Measurements from ENCODE around the gene MUC6.
"Not testable (repeated sequence)": the region's sequence is repeated elsewhere in the genome, so short reads cannot be mapped to it uniquely, and the experiment has no call there.

The MUC6 gene

DNA sequence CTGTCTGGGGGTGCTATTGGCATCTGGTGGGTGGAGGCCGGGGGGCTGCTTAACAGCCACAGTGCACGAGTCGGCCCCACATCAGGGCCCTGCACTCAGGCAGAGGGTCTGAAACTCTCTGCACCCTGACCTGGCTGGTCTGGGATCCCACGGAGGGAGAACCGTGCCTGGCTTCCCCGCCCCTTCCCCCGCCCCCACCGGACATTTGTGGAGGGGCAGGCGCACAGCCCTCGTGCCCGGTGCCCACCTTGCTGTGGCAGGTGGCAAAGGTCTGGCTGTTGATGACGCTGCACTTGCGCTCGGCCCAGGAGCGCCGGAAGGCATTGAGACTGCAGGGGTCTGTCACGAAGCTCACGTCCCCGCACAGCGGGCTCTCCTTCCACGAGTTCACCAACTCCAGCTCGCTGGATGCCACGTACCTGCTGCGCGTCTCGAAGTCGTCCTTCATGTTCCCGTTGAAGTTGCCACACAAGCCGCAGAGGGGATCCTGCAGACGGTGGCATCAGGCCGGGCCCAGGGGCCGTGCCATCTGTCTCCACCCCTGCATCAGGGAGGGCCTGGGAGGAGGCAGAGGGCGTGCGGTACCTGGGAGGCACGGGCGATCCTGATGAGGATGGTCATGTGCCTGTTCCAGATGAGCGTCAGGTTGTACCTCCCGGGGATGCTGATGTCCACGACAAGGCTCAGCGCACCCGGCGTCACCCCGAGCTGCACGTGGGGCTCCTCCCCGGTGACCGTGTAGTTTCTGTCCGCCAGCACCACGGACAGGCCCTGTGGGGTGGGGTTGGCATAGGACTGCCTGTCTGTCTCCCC, 11.7 kb downstream of the MUC6 start:
- DNase-seq (ENCODE audit: low read depth in 2 of 2, low spot score in 1 of 2) = no peak

DNA sequence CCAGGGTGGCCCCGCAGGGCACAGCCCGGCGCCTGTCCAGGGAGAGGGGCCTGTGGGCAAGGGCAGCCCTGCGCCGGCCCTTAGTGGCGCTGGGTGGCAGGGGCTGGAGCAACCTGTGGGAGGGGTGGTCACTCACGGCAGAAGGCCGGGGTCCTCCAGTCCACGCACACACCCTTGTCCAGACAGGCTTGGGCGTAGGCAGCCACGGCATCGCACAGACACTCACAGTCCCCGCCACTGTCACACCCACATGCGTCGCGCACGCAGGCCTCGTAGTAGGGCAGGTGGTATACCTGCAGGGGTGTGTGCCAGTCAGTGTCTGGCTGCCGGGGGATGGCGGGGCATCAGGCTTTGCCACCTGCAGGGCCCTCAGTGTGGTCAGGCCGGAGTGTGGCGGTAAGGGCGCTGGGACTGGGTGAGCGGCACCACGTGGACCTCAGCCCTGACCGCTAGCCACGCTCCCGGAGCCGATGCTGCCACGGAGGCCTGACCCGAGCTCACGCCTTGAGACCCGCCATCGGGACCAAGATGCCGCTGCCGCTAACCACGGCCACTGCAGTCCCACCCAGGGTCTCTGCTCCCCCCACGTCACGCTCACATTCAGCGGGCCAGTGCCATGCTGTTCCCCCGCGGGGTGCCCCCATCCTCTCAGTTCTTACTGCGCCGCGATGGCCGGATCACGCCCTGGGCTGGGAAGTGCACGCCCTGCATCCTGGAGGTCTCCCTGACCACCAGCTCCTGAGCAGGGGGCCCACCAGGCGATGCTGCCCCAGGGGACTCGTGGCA, 12.5 kb downstream of the MUC6 start:
- no peak for DNase-seq (ENCODE audit: low read depth in 2 of 2, low spot score in 1 of 2)

DNA sequence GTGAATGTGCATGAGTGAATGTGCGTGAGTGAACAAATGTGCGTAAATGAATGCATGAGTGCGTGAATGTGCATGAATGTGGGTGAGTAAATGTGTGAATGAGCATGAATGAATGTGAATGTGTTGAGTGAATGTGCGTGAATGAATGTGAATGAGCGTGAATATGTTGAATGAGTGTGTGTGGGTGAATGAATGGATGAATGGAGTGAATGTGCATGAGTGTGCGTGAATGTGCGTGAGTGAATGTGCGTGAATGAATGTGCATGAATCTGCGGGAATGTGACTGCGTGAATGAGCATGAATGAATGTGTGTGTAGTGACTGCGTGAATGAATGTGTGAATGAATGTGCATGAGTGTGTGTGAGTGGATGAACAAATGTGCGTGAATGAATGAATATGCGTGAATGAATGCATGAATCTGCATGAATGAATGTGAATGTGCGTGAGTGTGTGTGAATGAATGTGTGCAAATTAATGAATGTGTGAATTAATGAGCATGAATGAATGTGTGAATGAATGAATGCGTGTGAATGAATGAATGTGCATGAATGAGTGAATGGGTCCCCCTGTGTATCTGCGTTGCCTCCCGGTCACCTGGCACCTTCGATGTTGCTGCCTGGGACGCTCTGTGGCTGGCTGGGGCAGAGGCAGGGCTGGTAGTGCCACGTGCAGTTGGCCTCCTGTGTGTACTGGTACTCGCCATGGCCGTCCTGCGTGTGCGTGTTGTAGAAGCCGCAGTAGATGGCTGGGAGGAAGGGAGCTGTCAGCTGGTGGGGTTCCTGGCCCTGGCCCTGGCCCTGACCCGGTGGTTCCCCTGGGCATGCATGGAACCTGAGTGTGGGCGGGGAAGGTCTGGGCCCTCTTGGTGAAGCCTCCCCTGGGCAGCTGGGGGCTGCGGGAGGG, 13.4 kb downstream of the MUC6 start:
- DNase-seq (ENCODE audit: low read depth in 2 of 2, low spot score in 1 of 2) = no peak

DNA sequence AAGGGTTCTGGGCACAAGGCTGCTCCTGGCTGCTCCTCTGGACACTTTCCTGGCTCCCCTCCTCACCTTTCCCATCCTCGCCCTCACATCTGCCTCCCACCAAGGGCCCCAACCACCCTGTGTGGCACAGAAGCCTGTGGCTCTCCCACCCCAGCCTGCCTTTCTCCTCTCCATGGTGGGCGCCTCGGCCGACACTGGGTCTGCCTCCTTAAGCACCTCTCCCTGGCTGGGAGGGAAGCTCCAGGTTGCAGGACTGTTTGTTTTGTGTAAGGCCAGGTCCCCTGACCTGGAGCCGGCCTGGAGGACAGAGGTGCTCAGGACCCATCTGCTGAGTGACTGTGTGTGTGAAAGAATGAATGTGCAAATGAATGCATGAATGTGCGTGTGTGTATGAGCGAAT, 14.1 kb downstream of the MUC6 start:
- DNase-seq (ENCODE audit: low read depth in 2 of 2, low spot score in 1 of 2) = no peak

DNA sequence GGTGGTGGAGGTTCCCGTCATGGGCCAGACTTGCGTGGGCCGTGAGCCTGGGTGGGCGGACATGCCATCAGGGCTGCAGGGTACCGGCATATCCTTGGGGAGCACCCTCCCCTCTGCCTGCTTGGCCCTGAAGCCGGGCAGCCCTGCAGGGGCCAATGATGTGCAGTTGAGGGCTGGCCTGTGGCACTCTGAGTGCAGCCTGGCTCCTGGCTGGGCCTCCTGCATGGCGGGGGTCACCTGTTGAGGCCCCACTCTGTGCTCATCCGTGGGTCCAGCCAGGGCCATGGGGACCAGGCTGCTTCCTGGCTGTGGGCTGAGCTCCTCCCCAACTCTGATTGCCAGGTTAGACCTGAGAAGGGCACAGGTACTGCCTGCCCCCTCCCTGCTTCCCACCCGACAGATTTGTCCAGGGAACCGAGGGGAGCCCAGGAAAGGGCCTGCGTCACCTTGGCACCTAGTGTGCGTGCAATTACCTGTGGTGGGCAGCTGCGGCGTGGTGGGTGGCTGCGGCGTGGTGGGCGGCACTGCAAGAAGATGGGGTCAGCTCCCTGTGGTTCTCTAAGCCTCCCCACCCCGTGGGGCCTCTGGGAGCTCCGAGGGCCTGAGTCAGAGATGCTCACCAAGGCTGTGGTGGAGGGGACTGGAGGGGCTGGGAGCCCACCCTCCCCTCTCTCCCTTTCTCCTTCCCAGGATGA, 16.2 kb downstream of the MUC6 start:
- DNase-seq (ENCODE audit: low read depth in 2 of 2, low spot score in 1 of 2) = no peak

DNA sequence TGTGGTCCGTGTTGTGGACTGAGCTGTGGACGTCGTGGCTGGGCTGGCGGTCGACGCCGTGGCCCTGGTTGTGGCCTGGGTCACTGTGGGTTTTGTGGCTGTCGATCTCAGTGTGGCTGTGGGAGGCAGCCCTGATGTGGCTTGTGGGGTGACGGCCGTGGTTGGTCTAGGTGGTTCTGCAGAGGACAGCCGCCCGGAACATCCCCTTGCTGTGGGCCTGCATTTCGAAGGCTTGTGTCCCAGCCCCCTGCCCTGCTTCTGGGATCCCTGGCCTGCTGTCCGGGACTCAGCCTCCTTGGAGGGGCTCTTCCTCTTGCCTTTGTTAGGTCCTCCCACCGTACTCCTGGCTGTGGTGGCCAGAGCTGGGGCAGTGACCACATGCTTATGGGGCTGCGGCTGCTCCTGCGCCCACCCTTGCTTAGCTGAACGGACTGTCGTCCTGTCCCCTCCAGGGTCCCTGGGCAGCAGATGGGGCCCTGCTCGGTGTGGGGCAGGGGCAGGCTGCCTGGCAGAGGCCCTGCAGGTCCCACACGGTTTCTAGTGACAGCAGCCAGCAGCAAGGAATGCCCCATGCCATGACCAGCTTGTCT, 17.1 kb downstream of the MUC6 start:
- DNase-seq (ENCODE audit: low read depth in 2 of 2, low spot score in 1 of 2) = no peak

DNA sequence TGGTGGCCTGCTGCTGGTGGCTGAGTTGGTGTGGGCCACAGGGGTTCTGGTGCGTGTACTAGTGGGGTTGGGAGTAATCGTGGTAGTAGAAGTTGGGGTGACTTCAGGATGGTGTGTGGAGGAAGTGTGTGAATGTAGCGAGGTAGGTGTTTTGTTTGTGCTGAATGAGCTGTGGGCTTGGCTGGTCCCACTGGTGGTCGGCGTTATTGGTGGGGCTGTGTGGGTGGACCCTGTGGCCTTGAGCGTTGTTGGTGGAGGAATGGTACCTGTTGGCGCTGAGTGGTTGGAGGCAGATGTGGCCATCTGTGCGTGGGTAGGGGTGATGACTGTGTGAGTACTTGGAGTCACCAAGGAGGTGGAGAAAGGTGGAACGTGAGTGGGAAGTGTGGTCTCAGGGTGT, 18.4 kb downstream of the MUC6 start:
- no peak for DNase-seq (ENCODE audit: low read depth in 2 of 2, low spot score in 1 of 2)

DNA sequence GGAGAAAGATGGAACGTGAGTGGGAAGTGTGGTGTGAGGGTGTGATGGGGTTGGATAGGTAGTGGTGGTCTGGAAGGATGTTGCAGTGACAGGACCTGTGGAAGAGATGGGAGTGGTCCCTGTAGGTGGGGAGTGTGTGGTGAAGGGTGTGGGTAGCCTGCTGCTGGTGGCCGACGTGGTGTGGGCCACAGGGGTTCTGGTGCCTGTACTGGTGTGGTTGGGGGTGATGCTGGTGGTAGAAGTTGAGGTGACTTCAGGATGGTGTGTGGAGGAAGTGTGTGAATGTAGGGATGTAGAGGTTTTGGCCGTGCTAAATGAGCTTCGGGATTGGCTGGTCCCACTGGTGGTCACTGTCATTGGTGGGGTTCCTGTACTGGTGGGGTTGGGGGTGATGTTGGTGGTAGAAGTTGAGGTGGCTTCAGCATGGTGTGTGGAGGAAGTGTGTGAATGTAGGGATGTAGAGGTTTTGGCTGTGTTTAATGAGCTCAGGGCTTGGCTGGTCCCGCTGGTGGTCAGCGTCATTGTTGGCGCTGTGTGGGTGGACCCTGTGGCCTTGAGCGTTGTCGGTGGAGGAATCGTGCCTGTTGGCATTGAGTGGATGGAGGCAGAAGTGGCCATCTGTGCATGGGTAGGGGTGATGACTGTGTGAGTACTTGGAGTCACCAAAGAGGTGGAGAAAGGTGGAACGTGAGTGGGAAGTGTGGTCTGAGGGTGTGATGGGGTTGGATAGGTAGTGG, 19.1 kb downstream of the MUC6 start:
- DNase-seq (ENCODE audit: low read depth in 2 of 2, low spot score in 1 of 2) = no peak

DNA sequence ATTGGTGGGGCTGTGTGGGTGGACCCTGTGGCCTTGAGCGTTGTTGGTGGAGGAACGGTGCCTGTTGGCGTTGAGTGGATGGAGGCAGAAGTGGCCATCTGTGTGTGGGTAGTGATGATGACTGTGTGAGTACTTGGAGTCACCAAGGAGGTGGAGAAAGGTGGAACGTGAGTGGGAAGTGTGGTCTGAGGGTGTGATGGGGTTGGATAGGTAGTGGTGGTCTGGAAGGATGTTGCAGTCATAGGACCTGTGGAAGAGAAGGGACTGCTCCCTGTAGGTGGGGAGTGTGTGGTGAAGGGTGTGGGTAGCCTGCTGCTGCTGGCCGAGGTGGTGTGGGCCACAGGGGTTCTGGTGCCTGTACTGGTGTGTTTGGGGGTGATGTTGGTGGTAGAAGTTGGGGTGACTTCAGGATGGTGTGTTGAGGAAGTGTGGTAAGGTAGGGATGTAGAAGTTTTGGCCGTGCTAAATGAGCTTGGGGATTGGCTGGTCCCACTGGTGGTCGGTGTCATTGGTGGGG, 19.9 kb downstream of the MUC6 start:
- not testable (repeated sequence) for DNase-seq (ENCODE audit: low read depth in 2 of 2, low spot score in 1 of 2)

DNA sequence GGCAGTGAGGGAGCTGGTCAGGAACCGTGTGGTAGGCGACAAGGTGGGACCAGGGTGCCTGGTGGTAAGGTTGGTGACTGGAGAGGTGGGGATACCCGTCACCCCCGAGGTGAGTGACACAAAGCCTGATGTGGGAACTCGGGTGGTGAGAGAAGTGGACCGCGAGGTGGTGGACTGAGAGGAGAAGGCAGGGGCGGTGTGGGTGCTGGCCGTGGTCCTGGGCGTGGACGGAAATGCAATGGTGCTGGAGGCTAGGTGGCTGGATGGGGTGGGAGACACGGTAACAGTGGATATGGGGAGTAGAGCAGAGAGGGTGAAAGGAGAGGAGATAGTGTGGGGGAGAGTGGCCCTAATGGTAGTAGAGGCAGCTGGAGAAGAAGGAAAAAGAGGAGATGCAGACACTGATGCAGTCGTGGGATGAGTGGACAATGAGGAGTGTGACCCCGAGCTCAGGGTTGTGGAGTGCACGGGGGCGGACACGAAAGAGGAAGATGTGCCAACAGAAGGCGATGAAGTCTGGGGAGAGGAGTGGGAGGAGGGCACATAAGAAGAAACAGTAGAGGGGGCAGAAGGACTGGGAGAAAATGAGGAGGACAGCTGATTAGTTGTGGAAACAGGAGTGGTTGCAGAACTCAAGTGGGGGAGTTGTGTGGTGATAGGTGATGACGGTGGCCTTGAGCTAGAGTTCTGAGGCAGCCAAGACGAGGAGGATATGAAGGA, 20.5 kb downstream of the MUC6 start:
- no peak for DNase-seq (ENCODE audit: low read depth in 2 of 2, low spot score in 1 of 2)

DNA sequence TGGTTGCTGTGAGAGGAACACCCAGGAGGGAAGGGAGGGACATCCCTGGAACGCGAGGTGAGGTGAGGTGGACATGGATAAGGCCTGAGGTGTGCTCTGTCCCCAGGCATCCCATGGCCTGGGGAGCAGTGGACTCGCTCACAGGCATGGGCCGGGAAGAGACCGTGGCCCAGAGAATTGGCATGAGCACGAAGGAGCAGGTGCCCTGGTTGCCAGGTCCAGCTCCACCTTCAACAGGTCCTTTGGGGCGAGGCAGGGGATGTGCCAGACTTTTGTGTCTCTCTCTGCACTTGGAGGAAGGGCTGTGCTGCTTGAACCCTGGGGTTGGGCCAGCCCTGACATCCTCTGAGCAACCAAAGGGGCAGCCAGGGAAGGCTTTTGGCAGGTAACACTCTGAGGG, 21.5 kb downstream of the MUC6 start:
- no peak for DNase-seq (ENCODE audit: low read depth in 2 of 2, low spot score in 1 of 2)

DNA sequence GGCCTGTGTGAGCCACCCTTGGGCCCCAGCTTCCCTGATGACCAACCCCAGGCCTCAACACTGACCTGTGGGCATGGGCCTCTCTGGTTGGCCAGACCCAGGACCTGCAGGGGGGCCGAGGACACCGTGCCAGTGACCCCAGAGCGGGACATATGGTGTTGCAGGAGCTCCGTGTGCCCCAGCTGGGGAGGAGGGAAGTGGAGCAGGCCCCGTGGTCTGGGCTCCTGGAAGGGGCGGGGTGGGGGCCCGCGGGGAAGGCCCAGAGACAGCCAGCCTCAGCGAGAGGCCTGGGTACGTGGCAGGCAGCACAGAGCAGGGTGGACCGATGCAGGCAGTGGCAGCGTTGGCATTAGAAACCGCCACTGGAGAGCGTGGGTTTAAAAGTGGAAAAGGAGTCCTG, 22.2 kb downstream of the MUC6 start:
- no peak for DNase-seq (ENCODE audit: low read depth in 2 of 2, low spot score in 1 of 2)

DNA sequence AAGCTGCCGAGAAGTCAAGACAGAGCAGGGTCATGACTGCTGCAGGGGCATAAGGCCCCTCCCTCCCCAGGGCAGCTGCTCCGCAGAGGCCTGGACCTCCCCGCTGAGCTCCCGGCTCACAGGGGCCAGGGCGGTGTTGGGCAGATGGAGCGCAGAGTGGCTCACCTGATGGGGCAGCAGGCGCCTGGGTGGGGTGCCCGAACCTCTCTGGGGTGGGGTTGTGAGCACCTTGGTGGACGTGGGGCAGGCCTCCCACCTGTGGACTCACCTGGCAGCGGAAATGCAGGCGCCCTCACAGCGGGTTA, 22.9 kb downstream of the MUC6 start:
- DNase-seq (ENCODE audit: low read depth in 2 of 2, low spot score in 1 of 2) = no peak

DNA sequence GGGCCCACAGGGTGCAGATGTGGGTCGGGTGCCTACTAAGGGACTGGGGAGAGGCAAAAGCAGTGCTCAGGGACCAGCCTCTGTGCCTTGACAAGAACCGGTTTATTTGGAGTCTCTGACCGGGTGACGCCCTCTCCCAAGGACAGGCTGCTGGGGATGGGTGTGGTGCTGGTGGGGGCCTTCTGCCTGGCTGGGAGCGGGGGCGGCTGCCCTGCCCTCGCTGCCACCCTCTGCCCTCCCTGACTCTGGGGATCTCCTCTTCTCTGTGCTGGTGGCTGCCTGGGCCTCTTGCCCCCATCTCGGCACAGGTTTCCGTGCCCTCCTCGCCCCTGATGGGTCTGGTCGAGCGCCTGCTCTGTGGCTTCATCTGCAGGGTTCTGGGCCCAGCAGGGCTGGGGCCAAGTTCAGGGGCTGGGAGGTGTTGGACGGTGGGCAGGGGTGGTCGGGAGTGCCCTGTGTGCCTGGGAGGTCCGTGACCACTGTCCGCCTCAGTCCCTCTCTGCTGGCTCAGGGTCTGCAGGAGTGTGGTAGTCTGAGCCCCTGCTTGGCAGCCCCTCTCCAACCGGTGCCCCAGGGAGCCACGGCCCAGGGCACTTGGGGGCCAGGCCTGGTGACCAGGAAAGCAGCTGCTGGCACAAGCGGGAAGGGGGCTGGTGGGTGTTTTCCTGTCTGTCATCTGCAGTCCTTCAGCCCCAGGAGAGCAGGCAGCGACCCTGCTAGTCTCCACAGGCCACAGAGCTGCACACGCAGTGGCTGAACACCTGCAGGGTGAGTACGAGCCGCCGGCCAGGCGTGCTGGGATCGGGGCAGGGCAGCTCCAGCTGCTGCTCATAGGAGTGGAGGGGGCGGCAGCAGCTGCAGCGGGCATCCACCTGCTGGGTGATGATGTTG, 23.5 kb downstream of the MUC6 start:
- DNase-seq (ENCODE audit: low read depth in 2 of 2, low spot score in 1 of 2) = no peak

DNA sequence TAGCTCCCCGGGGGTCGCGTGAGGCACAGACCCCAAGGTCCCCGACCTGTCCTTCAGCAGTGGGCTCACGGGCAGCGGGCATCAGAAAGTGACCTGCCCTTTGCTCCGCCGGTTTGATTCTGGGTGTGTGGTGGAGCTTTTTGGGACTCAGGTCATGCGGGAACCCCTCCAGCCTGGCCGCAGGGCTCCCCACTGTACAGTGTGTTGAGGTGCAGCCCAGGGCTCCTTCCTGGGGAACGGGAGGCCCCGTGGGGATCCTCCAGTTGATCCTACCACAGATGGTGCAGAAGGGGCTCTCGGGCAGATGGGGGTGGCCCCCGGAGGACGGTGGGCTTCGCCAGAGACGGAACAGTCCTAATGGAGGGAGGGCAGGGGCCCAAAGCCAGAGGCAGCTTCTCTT, 24.2 kb downstream of the MUC6 start:
- DNase-seq (ENCODE audit: low read depth in 2 of 2, low spot score in 1 of 2) = no peak

DNA sequence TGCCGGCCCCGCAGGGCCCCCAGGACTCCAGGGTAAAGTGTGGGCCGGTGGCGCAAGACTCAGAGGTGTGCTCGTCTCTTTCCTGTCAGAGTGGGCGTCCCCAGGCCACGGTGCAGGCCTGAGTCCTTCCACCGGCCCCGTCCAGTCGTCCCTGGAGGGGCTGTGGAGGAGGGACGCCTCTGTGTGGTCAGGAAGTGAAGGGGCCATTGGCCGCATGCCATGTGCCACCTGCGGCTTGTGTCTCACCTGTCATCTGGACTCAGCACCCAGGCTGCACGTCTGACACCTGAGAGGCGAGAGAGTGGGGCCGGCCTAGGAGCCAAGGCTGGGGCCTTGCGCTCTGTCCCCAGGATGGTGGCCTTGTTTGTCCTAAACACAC, 25.2 kb downstream of the MUC6 start:
- DNase-seq (ENCODE audit: low read depth in 2 of 2, low spot score in 1 of 2) = no peak

DNA sequence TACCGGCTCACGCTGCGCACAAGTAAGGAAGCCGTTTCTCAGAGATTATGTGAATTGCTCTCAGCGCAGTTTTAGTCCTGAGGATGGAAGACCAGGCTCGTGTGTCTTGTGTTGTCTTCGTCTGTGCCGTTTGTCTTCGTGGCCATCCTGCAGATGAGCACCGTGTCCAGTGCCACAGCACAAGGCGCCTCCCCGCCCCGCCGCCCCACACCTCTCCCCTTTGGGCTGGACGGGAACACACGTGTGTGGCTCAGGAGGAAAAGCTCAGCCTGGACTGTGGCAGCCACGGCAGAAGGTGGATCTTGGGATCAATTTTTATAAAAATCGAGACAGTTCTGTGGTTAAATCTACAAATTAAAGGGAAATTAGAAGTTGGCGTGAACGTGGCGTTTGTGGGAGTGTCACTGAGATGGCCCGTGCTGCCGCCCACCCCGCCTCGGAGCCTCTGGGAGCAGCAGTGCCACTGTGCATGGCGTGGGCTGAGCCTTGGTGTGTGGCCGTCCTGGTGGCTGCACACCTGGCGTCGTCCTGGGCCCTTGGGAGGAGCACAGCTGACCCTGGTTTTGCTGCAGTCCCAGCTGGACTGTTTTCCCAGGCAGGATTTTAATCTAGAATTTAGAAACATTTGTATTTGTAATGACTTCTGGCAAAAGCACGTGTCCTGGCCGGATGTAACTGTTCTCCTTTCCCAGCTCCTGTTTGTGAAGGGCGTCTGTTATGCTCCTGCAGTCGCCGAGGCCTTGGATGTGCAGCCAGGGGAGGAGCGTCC, 25.8 kb downstream of the MUC6 start:
- no peak for DNase-seq (ENCODE audit: low read depth in 2 of 2, low spot score in 1 of 2)

DNA sequence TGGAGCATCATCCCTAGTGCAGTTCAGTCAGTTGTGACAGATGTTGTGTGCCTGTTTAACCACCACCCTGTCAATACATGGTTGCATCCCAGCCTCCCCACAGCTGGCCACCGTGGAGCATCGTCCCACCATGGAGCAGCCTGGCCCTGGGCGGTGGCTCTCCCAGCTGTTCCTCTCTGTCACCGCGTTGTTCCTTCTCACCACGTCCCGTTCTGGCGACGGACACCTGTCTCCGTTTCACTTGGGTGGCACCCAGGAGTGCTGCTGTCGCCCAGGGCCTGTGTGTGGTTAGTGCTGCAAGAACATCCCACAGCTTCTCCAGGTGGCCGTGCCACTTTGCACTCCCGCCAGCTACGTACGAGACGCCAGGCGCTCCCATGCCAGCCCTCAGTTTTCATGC, 26.5 kb downstream of the MUC6 start:
- DNase-seq (ENCODE audit: low read depth in 2 of 2, low spot score in 1 of 2) = no peak

Measured in stimulated activated CD8-positive, alpha-beta memory T cell treated with anti-CD3 and anti-CD28 coated beads, Interleukin-4, amount 100 ng/mL, for 1 hour (primary cell).